Measurements from ENCODE around the gene SPOCK1. TPM values are rescaled to one million over a fixed set of nuclear protein-coding genes. Genes with fewer than 3 reads are reported as not detected.
"Not testable (repeated sequence)": the region's sequence is repeated elsewhere in the genome, so short reads cannot be mapped to it uniquely, and the experiment has no call there.

Gene SPOCK1
- polyA plus RNA-seq, 12 donors, result 3.1 to 29.9 (median 7.5) TPM; not detected in 1

DNA sequence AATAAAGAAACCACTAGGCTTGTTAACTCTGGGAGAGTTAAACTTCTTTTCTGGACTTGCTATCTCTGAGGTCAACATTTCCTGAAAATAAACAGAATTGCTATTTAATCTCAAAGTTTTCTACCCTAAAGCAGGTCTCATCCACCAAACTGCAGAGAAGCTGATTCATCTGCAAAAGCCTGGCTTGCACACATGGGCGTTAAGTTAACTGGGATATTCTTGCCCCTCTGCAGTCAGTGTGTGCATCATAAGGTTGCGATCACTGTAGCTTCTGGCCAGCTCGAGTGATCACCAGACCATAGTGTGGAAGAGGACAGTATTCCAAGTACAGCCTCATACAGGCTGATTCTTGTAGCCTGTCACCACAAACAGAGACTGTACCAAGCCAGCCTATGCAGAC is 99.2 kb downstream of the SPOCK1 start:
- no peak for DNase-seq

DNA sequence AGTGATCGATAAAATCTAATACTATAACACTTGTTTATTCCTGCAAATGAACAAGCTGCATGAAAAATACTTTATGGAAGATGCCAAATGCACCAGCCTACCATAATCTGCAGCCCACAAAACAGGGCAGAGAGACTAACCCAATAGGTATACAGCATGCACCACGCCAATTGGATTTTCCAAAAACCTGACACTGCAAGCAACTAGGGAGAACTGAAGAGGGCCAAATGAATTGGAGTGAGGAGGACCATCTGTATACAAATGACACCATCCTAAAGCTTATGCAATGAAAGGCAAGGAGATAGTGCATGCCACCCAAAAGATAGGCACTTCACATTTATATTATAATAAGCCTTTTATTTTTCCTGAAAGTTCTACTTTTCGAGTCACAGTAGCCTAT is 100.4 kb downstream of the SPOCK1 start:
- no peak for DNase-seq

DNA sequence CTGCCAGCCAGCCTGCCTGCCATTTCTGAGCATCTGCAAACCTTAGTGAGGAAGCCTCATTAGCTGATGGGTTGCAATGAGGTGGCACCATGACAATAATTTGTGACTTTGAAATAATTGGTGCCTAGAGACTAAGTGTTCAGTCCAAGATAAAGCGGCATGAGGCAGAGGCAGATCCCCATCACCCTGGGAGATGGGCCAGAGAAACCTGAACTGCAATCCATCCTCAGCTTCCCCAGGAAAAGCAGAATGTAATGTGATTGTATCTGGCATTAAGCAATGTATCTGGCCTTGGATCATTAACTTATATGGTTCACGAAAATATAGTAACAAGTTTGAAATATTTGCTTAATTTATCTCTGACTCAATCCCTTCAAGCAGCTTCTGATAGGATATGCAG is 101.0 kb downstream of the SPOCK1 start:
- no peak for DNase-seq

DNA sequence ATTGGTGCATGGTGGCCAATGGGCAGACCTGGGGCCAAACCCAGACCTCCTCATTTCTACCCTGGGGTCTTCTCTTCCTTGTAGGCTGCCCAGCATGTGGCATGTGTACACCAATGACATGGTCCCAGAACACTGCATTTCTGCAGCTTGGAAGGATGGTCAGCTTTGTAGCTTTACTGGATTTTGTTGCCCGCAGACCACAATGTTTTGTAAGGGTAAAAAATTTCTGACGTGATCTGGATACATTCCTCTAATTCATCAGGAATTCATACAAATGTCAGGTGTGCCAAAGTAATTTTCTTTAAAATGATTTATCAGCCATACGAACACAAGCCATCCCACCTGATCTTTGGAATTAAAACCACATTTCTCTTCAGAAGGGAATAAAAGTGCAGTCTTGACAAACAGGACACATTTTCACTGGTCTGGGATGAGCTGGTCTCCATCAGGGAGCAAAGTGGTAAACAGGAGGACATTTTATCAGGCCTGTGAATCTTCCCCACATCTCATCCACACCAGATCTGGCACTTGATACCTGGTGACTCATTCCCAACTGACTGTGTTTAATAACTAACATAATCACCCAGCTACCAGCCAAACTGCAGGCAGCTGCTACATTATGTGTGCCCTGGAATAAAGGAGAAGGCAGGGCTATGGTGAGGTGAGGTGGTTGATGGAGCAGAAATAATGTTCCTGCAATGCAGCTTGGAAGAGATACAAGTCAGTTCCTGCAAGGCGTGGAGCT is 103.9 kb downstream of the SPOCK1 start:
- DNase-seq, result no peak

DNA sequence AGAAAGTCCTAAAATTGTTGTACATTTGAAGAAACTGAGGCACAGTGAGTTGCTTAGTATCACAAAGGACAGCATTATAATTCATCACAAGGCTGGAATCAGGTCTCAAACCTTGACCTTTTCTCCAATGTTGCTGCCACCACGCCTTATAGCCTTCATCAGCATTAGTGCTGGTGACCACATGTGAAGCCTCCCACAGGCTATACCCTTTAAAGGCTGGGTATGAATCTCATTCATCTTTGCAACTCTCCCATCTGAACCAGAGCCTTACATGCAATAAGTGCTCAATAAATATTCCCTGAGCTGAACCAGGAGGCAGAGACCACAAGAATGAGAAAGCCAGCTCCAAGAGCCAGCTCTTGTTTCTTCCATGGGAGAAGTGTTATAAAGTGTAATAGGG is 104.7 kb downstream of the SPOCK1 start:
- DNase-seq, result no peak

DNA sequence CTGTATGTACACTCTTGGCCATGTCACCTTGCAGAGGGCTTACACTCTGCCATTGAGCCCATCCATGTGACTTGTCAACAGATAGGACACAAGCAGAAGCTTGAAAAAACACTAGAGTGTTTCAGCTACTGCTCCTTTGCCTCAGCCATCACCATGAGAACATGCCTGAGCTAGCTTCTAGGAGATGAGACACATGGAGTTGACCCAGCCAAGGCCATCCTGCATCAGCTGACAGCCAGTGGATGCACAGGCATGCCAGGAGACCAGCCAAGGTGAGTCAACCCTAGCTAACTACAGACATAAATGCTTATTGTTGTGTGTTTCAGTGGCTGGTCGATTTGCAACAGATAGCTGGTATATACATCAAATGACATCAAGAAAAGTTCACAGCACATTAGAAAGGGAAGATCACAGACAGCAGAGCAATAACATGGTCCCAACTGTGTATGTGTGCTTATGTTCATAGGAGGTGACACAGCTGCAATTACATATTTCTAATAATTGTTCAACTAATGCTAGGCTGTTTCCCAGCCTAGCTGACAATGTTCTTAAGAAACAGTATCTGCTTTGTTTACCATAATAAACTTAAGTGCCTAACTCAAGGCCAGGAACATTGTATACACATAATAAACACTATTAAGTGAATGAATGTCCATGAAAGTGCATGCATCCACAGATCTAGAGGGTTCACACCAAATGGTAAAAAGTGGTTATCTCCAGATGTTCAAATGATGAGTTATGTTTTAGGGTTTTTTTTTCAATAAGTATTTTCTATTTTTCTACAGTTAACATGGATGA is 105.7 kb downstream of the SPOCK1 start:
- DNase-seq, result no peak

DNA sequence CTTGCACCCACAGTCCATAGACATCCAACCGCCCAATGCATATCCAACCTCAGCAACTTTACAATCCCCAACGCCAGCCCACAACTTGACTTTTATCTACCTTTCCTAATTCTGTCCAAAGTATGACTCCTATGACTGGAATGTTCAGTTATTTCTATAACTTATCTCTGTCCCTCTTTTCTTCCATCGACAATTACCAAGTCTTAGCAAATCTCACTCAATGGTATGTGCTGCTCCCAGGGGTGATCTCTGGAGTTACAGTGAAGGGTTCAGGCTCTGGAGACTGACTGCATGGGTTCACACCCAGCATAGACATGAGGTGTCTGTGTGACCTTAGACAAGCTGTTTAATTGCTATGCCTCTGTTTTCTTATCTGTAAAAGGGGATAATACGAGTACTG is 106.9 kb downstream of the SPOCK1 start:
- DNase-seq, result no peak

DNA sequence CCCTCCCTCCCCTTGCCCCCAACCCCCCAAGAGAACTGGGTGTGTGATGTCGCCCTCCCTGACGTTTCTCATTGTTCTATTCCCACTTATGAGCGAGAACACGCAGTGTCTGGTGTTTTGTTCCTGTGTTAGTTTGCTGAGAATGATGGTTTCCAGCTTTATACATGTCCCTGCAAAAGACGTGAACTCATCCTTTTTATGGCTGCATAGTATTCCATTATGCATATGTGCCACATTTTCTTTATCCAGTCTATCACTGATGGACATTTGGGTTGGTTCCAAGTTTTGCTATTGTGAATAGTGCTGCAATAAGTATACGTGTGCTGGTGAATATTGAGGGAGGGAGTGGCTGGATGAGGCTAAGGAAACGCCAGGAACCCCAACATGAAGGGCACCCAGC is 108.1 kb downstream of the SPOCK1 start:
- not testable (repeated sequence) for DNase-seq

DNA sequence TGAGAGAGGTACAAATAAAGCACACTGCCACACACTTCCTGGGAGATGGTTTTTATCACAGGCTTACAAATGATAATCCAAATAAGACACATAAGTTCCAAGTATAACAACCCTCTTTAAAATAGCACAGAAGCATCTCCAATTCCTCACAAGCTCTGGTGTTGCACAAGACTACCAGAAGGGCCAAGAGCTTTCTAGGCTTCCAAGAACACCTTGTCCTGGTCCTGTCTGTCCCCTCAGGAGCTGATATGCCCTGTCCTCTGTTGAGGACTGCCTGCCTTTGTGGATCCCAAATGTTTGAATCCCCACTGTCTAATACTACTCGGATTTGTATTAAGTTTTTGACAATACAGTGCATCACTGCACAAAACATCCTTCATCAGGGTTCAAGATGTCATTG is 110.1 kb downstream of the SPOCK1 start:
- no peak for DNase-seq

DNA sequence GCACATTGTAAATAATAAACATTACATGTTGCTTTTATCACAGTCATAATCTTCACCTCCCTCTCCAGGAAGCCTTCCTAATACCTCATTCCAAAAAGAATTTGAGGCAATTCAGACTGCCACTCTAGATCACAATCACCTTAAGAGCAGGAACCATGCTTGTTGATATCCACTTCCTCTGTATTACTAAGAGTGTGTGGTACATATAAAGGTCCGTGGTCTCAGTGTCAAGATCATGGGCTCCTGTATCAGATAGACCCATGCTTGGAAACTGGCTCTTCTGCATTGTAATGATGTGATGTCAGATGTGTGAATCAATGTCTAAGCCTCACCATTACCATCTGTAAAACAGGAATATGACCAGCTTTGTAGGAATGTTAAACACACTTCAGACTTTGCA is 114.1 kb downstream of the SPOCK1 start:
- no peak for DNase-seq

DNA sequence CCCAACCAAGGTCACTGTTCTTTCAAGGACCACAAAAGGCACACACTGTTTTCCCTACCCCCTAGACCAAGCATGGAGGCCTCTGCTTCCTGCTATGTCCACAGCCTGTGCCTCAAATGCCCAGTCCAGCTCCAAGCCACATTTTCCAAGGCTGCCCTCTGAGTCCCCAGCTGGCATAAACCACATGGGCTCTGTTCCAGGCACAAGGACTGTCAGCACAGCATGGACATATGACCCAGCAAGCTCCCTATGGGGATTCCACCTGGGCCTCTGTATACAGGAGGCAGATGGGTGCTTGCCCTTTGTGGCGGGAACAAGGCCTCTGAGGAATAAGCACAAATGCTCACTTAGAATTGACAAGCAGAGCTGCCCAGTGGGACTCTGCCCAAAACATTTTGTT is 115.2 kb downstream of the SPOCK1 start:
- no peak for DNase-seq

DNA sequence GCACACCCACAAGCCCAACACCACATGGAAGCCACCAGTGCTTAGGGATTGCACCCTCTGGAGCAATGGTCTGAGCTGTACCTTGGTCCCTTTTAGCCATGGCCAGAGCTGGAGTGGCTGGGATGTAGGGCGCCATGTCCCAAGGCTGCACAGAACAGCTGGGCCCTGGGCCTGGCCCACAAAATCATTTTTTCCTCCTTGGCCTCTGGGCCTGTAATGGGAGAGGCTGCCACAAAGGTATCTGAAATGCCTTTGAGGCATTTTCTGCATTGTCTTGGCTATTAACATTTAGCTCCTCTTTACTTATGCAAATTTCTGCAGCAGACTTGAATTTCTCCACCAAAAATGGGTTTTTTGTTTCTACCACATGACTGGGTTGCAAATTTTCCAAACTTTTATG is 117.6 kb downstream of the SPOCK1 start:
- DNase-seq, result no peak

DNA sequence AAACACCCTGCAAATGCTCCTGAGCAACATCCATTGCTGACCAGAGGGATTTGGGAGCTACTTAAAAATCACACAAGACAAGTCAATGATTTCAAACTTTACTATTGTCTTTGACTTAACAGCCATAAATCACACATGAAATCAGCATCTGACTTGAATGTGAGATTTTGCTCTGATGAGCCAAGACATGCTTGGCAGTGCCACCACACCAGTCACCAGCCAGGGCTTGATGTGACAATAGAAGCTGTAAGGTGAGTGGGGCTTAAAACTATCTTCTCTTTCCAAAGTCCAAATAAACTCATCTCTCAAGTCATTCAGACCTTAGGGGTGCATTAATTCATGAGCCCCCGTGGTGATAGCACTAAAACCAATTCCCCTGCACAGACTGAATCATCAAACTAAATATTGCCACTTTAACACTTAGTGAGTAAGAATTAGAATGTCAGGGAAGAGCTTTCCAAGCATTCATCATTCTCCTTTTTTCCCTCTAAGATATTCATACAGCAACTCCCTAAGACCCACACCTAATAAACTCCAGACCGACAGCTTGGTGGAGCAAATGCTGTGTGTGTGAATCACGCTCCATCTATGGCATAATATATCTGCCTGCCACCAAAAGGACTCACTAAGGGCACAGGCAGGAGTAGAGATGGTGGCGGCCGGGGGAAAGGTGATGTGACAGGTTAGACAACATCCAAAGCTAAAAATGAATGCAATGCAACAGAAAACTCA is 119.4 kb downstream of the SPOCK1 start:
- no peak for DNase-seq

DNA sequence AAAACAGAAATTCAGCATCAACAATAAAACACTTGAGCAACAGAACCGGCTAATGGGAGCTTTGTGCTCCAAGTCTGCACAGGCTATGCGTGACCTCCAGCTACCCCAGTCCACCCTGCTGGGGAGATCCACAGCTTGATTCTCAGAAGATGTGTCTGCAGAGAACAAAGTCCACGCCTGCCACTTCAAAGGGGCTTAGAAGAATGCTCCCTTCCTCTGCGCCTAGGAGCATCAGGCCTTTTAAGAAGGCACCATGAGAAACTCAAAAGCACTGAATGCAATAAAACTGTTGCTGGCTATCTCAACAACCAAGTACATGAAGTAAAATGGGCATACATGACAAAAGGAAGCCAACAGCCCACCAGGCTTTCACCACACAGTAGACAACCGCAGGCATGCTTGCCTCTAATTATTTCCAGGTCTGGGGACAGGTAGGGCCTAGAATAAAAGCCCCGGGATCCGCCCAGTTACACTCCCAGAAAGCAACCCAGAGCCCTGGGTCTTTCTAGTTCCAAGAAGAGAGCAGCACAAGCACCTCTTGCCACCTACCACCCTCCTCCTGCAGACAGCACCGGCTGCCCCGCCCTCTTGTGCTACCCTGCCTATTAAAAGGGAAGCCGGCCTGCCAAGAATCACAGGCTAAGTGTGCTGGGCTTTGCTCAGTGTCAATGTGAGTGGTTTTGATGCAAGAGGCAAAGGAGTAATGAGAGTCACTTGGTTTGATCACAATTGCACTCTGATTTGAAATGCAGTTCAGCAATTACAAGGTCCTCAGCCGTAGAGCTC is 123.2 kb downstream of the SPOCK1 start:
- DNase-seq, result no peak

DNA sequence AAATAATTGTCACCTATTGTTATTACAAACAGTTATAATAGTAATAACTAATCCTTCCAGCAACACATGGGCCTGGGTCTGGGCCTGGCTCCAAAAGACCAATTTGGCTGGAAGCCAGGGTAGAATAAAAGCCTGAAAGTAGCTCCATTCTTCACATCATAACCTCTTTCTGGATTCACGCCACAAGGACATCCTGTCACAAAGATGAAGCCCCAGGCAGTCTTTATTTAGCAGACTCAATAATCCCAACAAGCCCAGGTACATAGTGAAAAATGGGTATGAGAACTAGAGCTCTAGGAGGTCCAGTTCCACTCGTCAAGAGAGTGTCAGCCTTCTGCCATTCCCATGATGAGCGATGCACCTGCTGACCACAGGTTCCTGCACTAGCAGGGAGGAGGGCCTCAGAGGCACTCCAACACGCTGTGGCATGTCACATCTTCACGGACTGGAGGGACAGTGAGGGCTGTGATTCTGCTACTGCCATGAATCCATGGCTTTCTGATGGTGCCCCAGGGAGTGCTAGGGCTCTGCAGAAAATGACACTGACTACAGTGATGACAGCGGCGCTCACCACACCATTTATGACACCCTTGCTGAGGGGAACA is 124.9 kb downstream of the SPOCK1 start:
- DNase-seq, result no peak

DNA sequence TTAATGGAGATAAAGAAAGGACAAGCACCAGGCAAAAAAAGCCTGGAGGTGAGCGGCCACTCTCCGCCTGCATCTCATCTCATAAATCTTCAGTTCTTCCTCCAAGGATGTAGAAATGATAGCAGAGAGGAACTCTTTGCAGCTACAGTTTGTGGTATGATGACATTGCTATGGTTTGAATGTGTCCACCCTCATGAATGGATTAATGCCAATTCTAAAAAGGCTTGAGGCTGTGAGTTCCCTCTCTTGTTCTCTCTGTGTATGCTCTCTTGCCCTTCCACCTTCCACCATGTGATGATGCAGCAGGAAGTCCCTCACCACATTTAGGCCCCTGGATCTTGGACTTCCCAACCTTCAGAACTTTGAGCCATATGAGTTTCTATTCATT is 126.4 kb downstream of the SPOCK1 start:
- no peak for DNase-seq

DNA sequence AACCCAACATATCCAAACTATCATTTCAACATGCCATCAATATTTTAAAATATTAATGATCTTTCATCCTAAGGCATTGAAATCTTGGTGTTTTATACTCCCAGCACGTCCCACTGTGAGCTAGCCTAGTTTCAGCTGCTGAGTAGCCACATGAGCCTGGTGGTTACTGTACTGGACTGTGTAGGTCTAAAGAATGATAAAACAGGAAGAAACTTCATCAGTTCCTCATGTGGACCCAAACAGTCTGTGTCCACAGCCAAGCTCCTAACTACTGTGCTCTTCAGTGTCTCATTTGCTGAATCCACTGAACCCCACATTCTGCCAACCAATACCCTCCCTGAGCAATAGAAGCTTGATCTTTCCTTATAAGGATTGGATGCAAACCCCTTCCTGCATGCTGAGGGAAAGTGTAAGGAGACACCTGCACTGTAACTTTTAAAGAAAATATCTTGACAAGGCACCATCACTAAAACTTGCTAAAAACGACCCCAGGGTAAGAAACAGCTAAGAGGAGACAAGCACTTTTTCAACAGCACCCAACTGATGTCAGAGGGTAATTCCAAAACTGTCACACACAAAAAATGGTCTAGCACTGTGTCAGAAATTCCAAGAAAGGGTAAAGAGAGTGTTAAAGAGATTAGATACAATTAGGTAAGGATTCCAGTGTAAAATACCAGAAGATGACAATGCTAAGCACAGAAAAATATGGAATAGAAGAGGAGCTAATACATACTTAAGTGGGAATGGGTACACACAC is 126.9 kb downstream of the SPOCK1 start:
- DNase-seq, result no peak

DNA sequence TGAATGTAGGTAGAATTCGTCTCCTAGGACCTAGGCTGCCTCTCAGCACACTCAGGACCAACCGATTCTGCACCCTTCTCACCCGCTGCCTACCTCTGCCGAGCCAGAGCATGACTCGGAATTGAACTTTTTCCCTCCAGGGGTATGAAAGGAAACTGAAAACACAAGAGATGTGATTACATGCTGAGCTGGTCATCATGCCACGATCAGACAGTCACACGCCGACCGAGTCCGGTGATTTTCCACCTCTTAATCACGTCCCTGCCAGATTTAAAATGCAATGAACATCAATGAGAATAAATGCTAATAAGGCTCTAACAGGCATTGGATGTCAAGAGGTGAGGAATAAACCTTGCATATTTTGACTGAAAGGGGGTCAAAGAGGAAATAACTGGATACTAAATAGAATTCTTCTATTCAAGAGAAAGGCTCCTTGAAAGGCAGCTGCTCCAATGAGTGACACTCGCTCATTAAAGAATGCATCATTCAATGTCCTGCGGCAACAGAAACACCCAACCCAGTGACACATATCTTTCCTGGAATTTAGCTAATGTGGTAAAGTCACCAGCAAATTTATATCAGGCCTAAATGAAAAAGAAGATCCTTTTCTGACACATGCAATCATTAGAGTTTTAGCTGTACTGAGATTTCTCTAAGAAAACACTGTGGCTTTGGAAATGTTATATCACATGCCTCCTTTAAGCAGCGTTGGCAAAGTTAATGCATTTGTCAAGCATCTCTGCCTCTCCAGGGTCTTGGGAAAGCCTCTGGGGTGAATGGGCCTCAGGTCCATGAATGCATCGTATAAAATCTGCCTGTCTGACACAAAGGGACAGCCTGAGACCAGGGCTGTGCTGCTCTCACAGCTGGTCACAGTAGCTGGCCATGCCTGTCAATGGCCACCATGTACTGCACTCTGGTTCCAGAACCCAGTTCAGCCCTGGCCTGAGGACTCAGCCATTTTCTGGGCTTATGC is 128.7 kb downstream of the SPOCK1 start:
- DNase-seq, result no peak

DNA sequence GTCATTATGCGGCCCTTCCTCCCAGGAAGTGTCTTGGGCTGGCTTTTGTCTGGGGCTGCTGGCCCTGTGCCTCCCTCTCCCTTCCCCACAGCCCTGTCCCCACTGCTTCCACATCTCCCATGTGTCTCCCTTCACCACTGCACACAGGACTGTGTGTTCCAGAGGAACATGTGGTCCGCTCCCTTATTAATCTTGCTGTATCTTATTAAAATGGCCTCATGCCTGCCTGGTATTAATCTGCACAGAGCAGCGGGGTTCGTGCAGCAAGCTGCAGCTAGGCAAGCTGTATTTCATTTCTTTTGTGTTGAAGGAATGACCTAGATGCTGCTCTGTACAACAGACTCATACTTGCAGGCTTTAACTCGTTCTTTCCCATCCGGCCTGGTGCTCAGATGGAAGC is 130.5 kb downstream of the SPOCK1 start:
- DNase-seq, result no peak

DNA sequence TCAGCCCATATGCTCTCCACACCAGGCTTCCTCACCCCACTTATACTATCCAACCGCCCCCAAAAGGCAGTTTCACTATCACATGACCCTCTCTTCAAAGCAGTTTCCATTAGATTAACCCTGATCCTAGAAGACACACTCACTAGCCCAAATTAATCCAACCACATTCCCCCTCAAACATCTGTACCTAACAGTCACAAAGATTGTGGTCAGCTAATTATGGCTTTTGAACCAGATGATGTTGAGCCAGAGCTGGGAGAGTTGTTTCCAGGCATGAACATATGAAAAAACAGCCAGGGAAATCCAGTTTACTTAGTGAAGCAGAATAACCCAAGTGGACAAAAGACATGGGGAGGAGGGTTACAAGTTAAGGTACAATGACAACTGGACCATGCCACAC is 131.2 kb downstream of the SPOCK1 start:
- no peak for DNase-seq

Data from muscle of arm (tissue), 12 donors.